ENCODE measurements around the gene KIAA0319L.
"Not testable (repeated sequence)": the region's sequence is repeated elsewhere in the genome, so short reads cannot be mapped to it uniquely, and the experiment has no call there.

Gene KIAA0319L

GRCh38 chr1:35557118-35557610 lies at the start of gene KIAA0319L:
Gene KIAA0319L (minus strand): TSS chr1:35557403. CDS start chr1:35554491, 2,912 bp downstream.
- DNase-seq: peak; percentile 80

GRCh38 chr1:35605867-35606182 lies 48.6 kb upstream of the KIAA0319L start:
- no peak for DNase-seq

GRCh38 chr1:35605071-35605866 lies 48.1 kb upstream of the KIAA0319L start:
- no peak for DNase-seq

- DNase-seq: no peak
These were observed 46.7 kb upstream of the KIAA0319L start for GRCh38 chr1:35603941-35604340.

GRCh38 chr1:35603468-35603867 lies 46.3 kb upstream of the KIAA0319L start:
- no peak for DNase-seq

GRCh38 chr1:35600593-35600992 lies 43.4 kb upstream of the KIAA0319L start:
- DNase-seq: no peak

GRCh38 chr1:35599411-35599810 lies 42.2 kb upstream of the KIAA0319L start:
- DNase-seq: no peak

- no peak for DNase-seq
These were observed 41.7 kb upstream of the KIAA0319L start for GRCh38 chr1:35598895-35599294.

GRCh38 chr1:35597870-35598269 lies 40.7 kb upstream of the KIAA0319L start:
- no peak for DNase-seq

GRCh38 chr1:35595684-35596083 lies 38.5 kb upstream of the KIAA0319L start:
- DNase-seq: no peak

- no peak for DNase-seq
These were observed 37.0 kb upstream of the KIAA0319L start for GRCh38 chr1:35594005-35594760.

- peak; percentile 56 for DNase-seq
These were observed 36.0 kb upstream of the KIAA0319L start for GRCh38 chr1:35592991-35593769.

- no peak for DNase-seq
These were observed 34.0 kb upstream of the KIAA0319L start for GRCh38 chr1:35591211-35591610.

GRCh38 chr1:35590476-35591040 lies 33.4 kb upstream of the KIAA0319L start:
- DNase-seq: no peak

GRCh38 chr1:35589516-35590427 lies 32.6 kb upstream of the KIAA0319L start:
- no peak for DNase-seq

- no peak for DNase-seq
These were observed 31.2 kb upstream of the KIAA0319L start for GRCh38 chr1:35588197-35588910.

GRCh38 chr1:35587736-35588135 lies 30.5 kb upstream of the KIAA0319L start:
- DNase-seq: no peak

GRCh38 chr1:35586808-35587207 lies 29.6 kb upstream of the KIAA0319L start:
- no peak for DNase-seq

GRCh38 chr1:35585805-35586204 lies 28.6 kb upstream of the KIAA0319L start:
- not testable (repeated sequence) for DNase-seq

- no peak for DNase-seq
These were observed 28.1 kb upstream of the KIAA0319L start for GRCh38 chr1:35585281-35585680.

GRCh38 chr1:35581621-35582020 lies 24.4 kb upstream of the KIAA0319L start:
- not testable (repeated sequence) for DNase-seq

Data from inflammatory macrophage treated with lipopolysaccharide for 4 hours (primary cell).